Fibroblast of upper back skin (primary cell): ENCODE results near the gene ACTG2.
"Not testable (repeated sequence)": the region's sequence is repeated elsewhere in the genome, so short reads cannot be mapped to it uniquely, and the experiment has no call there.

ENCODE experiments used
- DNase-seq: peaks from one replicate; pipeline ENCODE4 v3.0.0-alpha.2; 2013

Gene ACTG2

DNA sequence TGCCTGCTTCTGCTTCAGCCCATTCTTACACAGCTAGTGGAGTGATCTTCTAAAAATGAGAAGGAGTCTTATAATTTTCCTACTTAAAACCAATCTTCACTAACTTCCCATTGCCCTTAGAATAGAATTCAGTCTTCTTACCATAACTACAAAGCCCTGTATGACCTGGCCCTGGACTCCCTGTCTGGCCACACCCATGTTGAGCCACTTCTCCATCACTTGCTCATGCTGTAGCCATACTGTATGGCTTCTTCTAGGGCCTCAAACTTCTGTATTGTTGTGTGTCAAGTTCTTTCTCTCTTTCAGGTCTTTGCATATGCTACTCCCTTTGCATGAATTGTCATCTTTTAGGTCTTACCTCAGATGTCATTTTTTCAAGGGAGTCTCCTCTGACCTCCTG is 45.1 kb downstream of the ACTG2 start:
- DNase-seq: no peak

DNA sequence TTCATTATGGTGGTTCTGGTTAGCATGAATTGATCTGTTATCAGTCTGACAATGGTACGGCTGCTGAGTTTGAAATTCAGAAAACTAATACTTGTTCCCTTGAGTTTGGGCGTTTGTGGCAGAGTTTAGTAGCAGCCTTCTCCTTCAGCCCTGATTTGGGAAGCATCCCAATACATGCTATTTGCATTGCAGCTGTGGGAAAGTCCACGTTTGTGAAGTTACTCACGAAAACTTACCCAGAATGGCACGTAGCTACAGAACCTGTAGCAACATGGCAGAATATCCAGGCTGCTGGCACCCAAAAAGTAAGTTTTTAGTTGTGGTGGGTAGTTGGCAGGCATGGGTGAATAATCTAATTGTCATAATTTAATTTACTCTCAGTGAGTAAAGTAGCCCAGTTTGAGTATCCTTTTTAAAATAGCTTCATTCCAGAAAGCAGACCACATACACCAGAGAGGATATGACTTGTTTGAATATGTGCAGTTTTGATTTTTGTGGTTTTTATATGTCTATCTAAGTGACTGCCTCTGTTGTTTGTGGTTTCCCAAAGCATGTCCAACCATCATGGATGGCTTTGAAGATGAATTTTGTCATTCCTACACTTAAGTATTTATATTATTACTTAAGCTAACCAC is 46.0 kb downstream of the ACTG2 start:
- DNase-seq: peak; percentile 85

DNA sequence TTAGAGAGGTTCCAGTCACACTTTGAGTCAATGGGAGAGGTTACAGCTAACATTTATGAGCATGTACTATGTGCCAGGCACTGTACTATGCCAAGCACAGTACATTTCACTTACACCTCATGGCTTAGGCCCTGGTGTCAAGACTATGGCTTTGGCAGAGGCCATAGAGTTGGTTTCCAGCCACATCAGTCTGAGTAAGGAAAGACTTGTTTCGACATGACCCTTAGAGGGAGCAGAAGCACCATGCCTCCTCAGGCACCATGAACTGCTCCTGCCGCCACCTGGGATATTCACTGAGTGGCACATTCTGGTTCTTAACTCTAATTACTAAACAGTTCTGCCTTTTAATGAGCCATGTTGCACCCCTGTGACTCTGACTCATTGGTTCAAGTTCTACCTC is 46.6 kb downstream of the ACTG2 start:
- peak; percentile 31 for DNase-seq

DNA sequence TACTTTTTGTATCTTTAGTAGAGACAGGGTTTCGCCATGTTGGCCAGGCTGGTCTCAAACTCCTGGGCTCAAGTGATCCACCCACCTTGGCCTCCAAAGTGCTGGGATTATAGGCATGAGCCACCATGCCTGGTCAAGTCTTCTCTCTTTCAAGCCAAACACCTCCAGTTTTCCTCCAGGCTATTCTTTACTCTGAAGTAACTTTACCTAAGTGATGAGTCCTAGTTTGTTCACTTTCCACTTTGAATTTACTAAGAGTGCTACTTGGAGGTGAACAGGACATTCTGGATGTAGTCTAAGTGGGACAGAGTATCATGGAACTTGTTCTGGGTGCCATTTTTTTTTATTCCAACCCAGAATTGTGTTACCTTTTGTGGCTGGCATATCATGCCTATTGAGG is 47.3 kb downstream of the ACTG2 start:
- not testable (repeated sequence) for DNase-seq

DNA sequence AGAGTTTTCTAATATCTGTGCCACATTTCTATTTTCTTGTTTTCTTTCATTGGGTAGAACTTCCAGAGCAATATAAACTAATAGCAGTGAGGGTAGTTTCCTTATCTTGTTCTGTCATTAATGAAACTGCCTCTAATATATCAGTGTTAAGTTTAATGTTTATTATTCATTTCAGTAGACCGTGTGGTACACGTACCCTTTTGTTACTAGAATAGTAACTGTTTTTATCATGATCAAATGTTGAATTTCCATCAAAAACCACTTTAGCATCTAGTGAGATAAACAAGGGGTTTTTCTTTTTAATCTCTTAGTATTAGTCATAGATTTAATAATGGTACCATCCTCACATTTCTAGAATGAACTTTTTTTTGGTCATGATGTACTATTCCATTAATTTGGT is 49.9 kb downstream of the ACTG2 start:
- no peak for DNase-seq

DNA sequence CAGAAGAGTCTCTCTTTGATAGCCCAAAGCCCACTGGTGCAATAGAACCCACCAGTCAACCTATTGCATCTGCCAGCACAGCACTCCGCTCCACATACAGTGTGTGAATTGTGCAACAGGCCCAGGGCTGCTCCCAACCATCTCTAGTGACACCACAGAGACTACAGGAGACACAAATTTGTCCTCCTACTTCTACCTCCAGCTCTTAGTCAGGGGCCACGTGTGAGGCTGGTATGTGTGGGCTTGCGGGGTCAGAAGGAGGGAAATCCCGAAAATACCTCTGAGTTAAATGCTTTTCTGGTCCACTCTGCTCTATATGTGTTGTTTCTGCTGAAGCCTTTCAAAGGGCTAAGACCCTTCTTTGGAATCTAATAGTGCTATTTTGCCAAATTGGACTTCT is 51.9 kb downstream of the ACTG2 start:
- no peak for DNase-seq

DNA sequence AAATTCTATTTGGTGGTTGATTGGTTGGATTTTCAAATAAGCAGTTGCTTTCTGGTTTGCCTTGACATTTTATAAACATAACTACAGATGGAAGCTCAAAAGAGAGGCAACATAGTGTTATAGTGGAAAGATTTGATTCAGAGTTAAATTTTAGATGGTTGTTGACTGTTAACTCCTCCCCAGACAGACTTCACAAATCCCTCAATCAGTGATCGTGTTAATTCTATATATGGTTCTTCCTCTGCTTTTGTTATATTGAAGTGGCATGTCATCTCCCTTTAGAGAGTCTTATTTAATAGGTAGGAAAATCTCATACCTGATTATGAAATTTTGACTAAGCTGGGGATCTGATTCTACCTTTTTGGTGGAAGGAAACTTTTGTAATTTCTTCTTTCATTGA is 53.4 kb downstream of the ACTG2 start:
- DNase-seq: no peak

DNA sequence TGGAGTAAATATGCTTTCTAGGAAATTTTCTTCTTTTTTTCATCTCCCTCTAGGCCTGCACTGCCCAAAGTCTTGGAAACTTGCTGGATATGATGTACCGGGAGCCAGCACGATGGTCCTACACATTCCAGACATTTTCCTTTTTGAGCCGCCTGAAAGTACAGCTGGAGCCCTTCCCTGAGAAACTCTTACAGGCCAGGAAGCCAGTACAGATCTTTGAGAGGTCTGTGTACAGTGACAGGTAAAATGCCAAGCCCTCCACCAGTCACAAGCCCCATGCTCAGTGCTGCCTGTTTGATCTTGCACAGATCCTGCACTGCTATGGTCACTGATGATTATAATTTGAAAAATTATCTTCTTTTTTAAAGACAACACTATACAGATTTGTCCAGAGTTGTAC is 53.9 kb downstream of the ACTG2 start:
- no peak for DNase-seq

DNA sequence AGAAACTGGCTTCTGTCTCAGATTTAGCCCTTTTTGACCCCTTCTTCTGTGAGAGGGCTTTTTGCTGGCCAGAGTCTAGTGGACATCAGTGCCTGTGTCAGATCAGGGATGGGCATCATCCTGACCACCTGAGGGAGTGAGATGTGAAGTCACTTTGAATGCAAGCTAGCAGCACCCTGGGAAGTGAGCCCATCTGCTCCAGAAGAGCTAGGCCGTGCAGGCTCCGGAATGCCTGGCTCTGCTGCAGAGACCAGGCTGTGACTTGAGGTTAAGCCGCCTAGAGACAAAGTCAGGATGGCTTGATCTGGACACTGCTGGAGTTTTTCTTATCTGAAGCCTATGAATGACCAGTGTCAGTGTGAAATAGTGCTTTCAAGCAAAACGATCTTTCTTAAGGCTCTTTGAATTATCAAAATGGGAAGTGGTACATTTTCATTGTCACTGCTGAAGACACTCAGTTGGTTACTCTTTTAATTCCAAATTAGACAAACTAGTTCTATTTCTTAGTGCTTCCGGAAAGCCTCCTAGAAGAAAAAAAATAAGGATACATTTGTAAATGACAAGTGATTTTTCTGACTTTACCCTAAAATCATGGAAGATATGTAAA is 54.7 kb downstream of the ACTG2 start:
- DNase-seq: no peak

DNA sequence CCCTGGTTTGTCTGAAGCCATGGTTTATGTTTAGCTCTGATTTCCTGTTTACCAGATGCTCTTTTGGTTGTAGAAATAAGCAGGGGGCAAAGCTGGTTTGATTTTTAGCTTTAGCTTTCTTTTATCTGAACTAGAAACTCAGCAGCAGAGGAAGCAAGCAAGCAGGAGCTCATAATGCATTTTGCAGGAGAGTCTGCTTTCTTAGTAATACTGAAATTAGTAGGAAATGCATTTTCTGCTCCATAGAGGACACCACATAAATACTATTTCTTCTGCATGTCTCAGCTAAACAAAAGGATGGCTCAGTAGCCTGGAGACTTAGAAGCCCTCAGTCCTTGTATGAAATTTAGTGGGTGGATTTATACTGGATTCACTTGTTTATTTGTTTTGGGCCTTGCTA is 57.0 kb downstream of the ACTG2 start:
- no peak for DNase-seq

DNA sequence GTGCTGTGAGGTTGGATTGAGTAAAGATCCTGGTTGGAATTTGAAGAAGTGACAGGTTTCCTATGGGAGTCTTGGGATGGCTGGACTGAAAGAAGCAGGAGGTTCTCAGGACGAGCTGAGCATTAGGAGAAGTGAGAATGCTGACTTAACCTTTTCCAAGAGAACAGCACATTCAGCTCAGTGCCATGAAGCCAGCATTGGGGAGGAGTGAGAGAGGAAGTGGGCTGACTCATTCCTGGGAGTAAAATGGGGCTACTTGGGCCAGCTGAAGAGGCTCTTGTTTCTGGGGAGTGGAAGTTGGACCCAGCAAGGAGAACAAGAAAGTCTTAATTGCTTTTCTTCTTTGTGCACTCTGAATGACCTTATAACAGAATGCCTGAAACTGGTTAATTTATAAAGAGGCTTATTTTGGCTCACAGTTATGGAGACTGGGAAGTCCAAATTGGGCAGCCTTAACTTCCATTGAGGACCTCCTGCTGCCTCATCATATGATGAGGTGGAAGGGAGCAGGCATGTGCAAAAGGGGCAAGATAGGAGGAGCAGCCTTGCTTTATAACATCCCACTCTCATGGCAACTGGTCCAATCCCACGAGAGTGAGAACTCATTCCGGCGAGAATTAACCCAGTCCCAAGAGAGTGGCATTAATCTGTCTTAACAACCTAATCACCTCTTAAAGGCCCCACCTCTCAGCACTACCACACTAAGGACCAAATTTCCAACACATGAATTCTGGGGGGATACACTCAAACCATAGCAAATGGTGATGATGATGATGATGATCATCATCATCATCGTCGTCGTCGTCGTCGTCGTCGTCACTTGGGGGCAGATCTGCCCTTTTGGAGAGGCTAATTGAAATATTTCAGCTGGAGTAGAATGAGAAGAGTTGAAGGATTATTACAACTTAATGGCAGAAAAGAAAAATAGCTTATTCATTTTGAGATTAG is 60.0 kb downstream of the ACTG2 start:
- DNase-seq: peak; percentile 17

DNA sequence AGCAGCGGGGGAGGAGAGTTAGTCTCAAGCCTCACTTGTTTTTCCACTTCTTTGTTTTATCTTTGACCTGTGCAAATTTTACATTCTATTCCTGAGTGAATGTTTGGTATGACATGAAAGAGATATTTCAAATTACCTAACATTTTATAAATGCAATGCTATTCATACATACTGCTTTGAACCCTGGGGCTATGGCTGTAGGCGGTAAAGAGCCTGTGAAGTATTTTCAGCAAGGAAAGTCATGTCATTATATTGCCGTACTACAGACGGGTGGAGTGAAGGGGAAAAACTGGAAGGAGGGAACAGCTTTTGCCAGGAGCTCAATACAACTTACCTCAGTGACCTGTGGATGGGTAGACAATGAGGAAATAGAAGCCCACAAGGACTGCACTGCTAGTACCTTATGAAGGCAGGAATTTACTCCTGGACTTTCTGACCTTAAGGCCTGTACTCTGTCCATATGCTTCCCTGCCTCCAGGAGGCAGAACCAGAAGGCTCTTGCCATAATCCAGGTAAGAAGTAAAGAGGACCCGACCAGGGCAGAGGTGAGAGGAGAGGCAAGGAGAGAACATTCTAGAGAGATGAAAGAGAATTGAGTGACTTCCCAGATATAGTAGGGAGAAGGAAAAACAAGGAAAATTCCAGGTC is 63.5 kb downstream of the ACTG2 start:
- DNase-seq: no peak

DNA sequence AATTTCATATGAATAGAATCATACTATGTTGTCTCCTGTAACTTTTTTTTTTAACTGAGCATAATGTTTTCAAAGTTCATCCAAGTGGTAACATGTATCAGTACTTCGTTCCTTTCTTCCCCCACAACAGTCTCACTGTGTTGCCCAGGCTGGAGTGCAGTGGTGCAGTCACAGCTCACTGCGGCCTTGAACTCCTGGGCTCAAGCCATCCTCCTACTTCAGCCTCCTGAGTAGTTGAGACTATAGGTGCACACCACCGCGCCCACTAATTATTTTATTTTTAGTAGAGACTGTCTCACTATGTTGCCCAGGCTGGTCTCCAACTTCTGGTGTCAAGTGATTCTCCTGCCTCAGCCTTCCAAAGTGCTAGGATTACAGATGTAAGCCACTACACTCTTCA is 68.5 kb downstream of the ACTG2 start:
- no peak for DNase-seq

DNA sequence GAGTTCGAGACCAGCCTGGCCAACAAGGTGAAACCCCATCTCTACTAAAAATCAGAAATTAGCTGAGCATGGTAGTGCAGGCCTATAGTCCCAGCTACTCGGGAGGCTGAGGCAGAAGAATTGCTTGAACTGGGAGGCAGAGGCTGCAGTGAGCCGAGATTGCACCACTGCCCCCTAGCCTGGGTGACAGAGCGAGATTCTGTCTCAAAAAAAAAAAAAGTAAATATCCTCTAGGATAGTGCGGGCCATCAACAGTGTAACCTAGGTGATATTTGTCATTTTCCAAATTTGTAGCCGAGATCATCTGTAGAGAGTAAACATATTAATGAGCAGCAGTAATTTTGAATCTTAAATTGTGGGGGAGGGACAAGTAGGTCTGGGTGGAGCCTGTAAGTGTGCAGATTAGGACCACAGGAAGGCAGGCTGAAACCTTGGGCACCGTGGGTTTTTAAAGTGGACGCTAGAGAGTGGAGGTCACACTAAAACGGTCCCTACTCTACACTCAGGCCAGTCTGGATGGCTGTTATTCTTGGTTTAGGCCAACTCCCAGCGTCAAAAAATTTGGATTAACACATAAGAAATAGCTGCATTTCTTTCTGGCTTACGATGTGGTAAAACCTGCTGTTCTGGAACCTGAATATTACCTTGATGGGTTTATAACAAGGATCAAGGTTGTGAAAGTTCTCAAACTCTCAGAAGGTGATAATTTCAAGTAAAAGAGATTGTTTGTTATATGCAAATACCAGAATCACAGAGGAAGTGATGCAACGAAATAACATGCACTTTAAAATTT is 69.2 kb downstream of the ACTG2 start:
- DNase-seq: no peak

DNA sequence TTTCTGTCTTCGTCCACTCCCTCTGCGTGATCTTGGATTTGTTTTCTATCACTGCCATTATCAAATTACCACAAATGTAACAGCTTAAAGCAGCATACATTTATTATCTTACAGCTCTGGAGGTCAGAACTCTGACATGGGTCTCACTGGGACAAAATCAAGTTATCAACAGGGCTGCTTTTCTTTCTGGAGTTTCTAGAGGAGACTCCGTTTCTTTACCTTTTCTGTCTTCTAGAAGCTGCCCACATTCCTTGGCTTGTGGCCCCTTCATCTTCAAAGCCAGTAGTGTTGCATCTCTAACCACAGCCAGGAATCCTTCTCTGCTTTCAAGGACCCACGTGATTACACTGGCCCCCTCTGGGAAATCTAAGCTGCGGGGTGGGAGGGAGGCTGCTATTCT is 70.0 kb downstream of the ACTG2 start:
- no peak for DNase-seq

DNA sequence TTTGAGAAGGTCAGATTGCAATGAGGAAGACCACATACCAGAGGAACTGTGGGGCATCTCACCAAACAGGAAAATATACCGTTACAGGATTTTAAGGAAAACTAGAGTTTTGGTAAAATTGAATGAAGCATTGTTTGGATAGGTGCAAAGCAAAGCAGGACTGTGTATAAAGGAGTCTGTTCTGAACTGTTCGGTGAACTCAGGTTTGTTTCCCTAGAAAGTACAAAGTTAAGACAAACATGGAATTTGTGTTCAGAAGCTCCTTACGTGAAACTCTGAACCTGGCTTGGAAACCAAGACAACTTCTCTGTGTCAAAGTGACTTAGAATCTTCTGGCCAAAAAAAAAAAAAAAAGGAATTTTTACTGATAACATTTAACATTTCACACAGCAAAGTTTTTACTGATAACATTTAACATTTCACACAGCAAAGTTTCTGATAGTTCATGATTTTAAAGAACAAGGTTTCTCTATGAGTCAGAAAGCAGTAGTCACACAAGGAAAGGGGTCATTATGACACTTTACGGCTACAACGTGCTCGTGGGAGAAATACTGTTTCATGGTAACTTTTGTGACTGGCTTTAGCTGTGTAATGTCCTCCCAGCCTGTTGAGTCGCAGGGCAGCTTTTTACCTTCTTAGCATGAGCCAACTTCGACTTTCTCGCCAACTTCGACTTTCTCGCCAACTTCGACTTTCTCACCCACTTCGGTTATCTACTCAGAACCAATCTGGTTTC is 70.7 kb downstream of the ACTG2 start:
- DNase-seq: no peak

DNA sequence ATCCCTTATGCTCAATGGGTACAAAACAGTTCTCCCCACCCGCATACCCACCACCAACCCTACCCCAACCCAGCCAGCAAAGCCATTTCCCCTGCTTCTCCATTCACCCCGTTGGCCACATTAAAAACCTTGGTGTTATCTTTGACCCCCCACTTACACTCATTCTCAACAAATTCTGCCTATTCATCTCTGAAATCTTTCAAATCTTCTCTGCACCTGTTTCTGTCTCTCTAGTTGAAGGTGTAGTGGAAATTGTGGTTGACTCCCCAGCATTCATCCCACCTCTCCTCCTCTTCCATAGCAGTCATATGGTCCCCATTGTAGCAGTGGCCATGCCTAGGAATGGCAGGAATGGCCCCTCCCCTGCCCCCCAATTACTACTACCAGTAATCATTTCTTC is 71.4 kb downstream of the ACTG2 start:
- no peak for DNase-seq

DNA sequence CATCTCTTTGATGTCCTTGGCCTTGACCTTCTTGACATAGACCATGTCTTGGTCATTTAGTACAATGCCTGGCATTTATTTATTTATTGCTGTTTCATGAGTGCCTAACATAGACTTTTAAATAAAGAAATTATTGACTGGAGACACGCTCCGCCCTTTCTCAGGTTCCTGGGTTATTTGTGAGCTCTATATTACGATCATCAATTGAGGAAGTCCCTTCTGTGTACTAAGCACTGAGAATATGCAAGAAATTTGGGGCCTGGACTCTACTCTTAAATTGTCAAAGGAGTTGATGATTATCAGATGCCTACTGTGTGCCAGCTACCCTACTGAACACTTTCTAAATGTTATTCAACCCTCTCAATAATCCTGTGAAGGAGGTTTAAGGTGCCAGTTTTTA is 72.2 kb downstream of the ACTG2 start:
- DNase-seq: no peak

DNA sequence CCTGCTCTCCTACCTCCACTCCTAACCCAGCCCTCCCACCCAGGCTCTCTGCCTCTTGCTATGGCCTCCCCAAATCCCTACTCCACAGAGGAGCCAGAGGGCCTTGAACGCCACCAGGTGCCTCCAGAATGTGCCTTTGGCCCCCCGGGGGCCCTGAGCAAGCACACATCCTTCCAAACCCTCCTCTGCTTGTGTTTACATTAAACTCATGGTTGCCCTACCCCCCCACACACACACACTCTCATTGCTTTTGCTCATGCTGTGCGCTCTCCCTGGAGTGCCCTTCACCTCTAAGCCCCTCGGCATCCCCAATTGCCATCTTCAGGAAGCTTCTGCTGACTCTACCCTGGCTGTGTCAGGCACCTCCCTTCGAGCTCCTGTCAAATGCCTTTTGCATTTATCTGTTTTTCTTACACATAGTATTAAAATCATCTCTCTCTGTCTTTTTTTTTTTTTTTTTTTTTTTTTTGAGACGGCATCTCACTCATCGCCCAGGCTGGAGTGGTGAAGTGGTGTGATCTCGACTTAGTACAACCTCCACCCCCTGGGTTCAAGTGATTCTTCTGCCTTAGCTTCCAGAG is 75.6 kb downstream of the ACTG2 start:
- no peak for DNase-seq

DNA sequence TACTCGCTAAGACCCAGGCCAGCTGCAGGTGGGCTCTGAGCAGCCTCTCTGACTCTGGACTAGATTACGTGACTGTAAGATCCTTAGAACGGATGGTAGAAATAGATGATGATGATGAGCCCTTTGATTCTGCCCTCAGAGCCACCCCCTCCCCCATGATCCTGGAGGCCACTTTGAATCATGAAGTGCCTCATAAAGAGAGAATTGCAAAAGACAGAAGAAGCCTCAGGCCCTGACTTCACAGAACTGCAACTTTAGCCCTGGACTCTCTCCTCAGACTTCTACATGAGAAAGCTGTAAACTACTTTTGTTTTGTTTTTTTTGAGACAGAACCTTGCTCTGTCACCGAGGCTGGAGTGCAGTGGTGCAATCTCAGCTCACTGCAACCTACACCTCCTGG is 76.5 kb downstream of the ACTG2 start:
- no peak for DNase-seq
